GM23338 (cell line): Measurements from ENCODE around the gene ZNF621. TPM values are rescaled to one million over a fixed set of nuclear protein-coding genes. Genes with fewer than 3 reads are reported as not detected.

ENCODE experiments used
- ATAC-seq: fragments of 200-7000 bp; cut with Tn5 transposase; 3 replicates; pipeline ENCODE4 v1.9.1; 2020
- DNase-seq: peaks from one replicate; pipeline ENCODE4 v3.0.0-alpha.2; 2015; ENCODE audit warnings: low spot score
- H2AFZ ChIP-seq: fragments of 200-600 bp; sonication (generic); 2 replicates; pipeline ENCODE4 v1.8.0; 2016; ENCODE audit warnings: antibody characterized with exemption, mild to moderate bottlenecking, moderate library complexity
- H3F3A ChIP-seq: fragments of 200-600 bp; sonication (generic); replicated peaks from 2 replicates; pipeline ENCODE4 v1.8.0; 2017; ENCODE audit warnings: antibody characterized with exemption, mixed run types, low read depth
- H3K27ac ChIP-seq: fragments of 200-600 bp; sonication (generic); 2 replicates; pipeline ENCODE4 v1.6.1; 2016; ENCODE audit warnings: low read depth
- H3K27me3 ChIP-seq: fragments of 200-600 bp; sonication (generic); 2 replicates; pipeline ENCODE4 v1.8.0; 2016; ENCODE audit warnings: mild to moderate bottlenecking, mixed run types, moderate library complexity; ENCODE audit not compliant: insufficient read depth
- H3K36me3 ChIP-seq: fragments of 200-600 bp; sonication (generic); 2 replicates; pipeline ENCODE4 v1.8.0; 2016; ENCODE audit warnings: mild to moderate bottlenecking; ENCODE audit not compliant: insufficient read depth
- H3K4me1 ChIP-seq: fragments of 200-600 bp; sonication (generic); 2 replicates; pipeline ENCODE4 v1.8.0; 2016; ENCODE audit warnings: mild to moderate bottlenecking, moderate library complexity; ENCODE audit not compliant: insufficient read depth
- H3K4me2 ChIP-seq: fragments of 200-600 bp; sonication (generic); 2 replicates; pipeline ENCODE4 v1.7.1; 2017; ENCODE audit warnings: mixed run types
- H3K4me3 ChIP-seq: fragments of 200-600 bp; sonication (generic); 2 replicates; pipeline ENCODE4 v1.6.1; 2016; ENCODE audit warnings: mixed run types
- H3K79me2 ChIP-seq: fragments of 200-600 bp; sonication (generic); replicated peaks from 2 replicates; pipeline ENCODE4 v1.8.0; 2017; ENCODE audit warnings: mild to moderate bottlenecking; ENCODE audit not compliant: insufficient read depth
- H3K9me2 ChIP-seq: fragments of 200-600 bp; sonication (generic); 2 replicates; pipeline ENCODE4 v1.8.0; 2017; ENCODE audit not compliant: insufficient read depth
- H4K20me1 ChIP-seq: fragments of 200-600 bp; sonication (generic); replicated peaks from 2 replicates; pipeline ENCODE4 v1.8.0; 2017; ENCODE audit warnings: mild to moderate bottlenecking; ENCODE audit not compliant: insufficient read depth
- H3K27ac Mint-ChIP-seq: 2 replicates; pipeline ENCODE4 v1.8.0; 2020; ENCODE audit warnings: inconsistent platforms, mild to moderate bottlenecking, moderate library complexity, mixed read lengths
- H3K27me3 Mint-ChIP-seq: 3 replicates; pipeline ENCODE4 v1.8.0; 2022; ENCODE audit warnings: low read depth, mild to moderate bottlenecking, moderate library complexity, mixed read lengths, inconsistent platforms; ENCODE audit not compliant: insufficient read depth, poor library complexity
- H3K36me3 Mint-ChIP-seq: 3 replicates; pipeline ENCODE4 v1.8.0; 2021; ENCODE audit warnings: low read depth, mild to moderate bottlenecking, inconsistent platforms, moderate library complexity, mixed read lengths
- H3K4me1 Mint-ChIP-seq: 3 replicates; pipeline ENCODE4 v1.8.0; 2020; ENCODE audit warnings: mild to moderate bottlenecking, inconsistent platforms, mixed read lengths
- H3K4me3 Mint-ChIP-seq: 3 replicates; pipeline ENCODE4 v1.8.0; 2021; ENCODE audit warnings: moderate library complexity, mild to moderate bottlenecking, inconsistent platforms, mixed read lengths
- H3K9me3 Mint-ChIP-seq: 3 replicates; pipeline ENCODE4 v1.8.0; 2020; ENCODE audit warnings: moderate library complexity, mild to moderate bottlenecking, inconsistent platforms, mixed read lengths
- CREB1 ChIP-seq: fragments of 250-450 bp; sonication (Bioruptor Pico); IDR thresholded peaks from 2 replicates; pipeline ENCODE4 v1.5.0; 2020; ENCODE audit warnings: low read depth, mild to moderate bottlenecking, moderate library complexity
- EZH2 ChIP-seq: fragments of 200-600 bp; sonication (generic); IDR thresholded peaks from one replicate; pipeline ENCODE4 v1.8.0; 2017; ENCODE audit warnings: antibody characterized with exemption, mild to moderate bottlenecking, low read depth; ENCODE audit not compliant: unreplicated experiment
- EZH2phosphoT487 ChIP-seq: fragments of 200-600 bp; sonication (generic); IDR thresholded peaks from one replicate; pipeline ENCODE4 v1.8.1; 2018; ENCODE audit warnings: antibody characterized with exemption; ENCODE audit not compliant: unreplicated experiment
- JUNB ChIP-seq: IDR thresholded peaks from one replicate; pipeline ENCODE4 v1.6.1; 2016; ENCODE audit warnings: antibody characterized with exemption; ENCODE audit not compliant: unreplicated experiment
- NANOG ChIP-seq: IDR thresholded peaks from 2 replicates; pipeline ENCODE4 v1.6.1; 2016; ENCODE audit warnings: antibody characterized with exemption, borderline replicate concordance
- STAT1 ChIP-seq: IDR thresholded peaks from one replicate; pipeline ENCODE4 v1.6.1; 2016; ENCODE audit warnings: antibody characterized with exemption; ENCODE audit not compliant: unreplicated experiment
- ZNF114 ChIP-seq: fragments of 250-450 bp; sonication (Bioruptor Pico); IDR thresholded peaks from 2 replicates; pipeline ENCODE4 v1.5.0; 2020; ENCODE audit warnings: mild to moderate bottlenecking, moderate library complexity
- polyA plus RNA-seq: library from polyadenylated mRNA; unstranded; fragments of >200 nt; fragmentation: Nextera tagmentation; extraction: Ambion mirVana; gene quantifications from 2 replicates; pipeline ENCODE4 v1.2.1, GENCODE V29; 2016
- total RNA-seq: library from RNA; depleted of rRNA; stranded (reverse); fragments of >200 nt; shearing (Covaris generic); gene quantifications from 2 replicates; pipeline ENCODE4 v1.2.3, GENCODE V29; 2014
- TF ChIP-seq, protein P1 (sequence below): IDR thresholded peaks from one replicate; pipeline ENCODE4 v1.6.1; 2018; ENCODE audit warnings: antibody characterized with exemption; ENCODE audit not compliant: unreplicated experiment
- TF ChIP-seq, protein P2 (sequence below): fragments of 250-450 bp; sonication (Bioruptor Pico); IDR thresholded peaks from 2 replicates; pipeline ENCODE4 v1.5.0; 2020; ENCODE audit warnings: mild to moderate bottlenecking, moderate library complexity

The ZNF621 gene
- total and polyA plus RNA-seq, 2 experiments from 2014 or later = 6.3 to 12.1 TPM

DNA sequence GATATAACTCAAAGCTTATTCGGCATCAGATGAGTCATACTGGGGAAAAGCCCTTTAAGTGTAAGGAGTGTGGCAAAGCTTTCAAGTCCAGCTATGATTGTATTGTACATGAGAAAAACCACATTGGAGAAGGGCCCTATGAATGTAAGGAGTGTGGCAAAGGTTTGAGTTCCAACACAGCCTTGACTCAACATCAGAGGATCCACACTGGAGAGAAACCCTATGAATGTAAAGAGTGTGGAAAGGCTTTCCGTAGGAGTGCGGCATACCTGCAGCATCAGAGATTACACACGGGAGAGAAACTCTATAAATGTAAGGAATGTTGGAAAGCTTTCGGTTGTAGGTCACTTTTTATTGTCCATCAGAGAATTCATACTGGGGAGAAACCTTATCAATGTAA is 7.5 kb downstream of the ZNF621 start (continued):
- TF ChIP-seq EZH2phosphoT487 (no peak), JUNB (no peak), NANOG (no peak), STAT1 (no peak), CREB1 (CRISPR knock-in tag) (no peak), EZH2 (no peak)
- TF ChIP-seq, protein P1, sequence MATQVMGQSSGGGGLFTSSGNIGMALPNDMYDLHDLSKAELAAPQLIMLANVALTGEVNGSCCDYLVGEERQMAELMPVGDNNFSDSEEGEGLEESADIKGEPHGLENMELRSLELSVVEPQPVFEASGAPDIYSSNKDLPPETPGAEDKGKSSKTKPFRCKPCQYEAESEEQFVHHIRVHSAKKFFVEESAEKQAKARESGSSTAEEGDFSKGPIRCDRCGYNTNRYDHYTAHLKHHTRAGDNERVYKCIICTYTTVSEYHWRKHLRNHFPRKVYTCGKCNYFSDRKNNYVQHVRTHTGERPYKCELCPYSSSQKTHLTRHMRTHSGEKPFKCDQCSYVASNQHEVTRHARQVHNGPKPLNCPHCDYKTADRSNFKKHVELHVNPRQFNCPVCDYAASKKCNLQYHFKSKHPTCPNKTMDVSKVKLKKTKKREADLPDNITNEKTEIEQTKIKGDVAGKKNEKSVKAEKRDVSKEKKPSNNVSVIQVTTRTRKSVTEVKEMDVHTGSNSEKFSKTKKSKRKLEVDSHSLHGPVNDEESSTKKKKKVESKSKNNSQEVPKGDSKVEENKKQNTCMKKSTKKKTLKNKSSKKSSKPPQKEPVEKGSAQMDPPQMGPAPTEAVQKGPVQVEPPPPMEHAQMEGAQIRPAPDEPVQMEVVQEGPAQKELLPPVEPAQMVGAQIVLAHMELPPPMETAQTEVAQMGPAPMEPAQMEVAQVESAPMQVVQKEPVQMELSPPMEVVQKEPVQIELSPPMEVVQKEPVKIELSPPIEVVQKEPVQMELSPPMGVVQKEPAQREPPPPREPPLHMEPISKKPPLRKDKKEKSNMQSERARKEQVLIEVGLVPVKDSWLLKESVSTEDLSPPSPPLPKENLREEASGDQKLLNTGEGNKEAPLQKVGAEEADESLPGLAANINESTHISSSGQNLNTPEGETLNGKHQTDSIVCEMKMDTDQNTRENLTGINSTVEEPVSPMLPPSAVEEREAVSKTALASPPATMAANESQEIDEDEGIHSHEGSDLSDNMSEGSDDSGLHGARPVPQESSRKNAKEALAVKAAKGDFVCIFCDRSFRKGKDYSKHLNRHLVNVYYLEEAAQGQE = no peak

DNA sequence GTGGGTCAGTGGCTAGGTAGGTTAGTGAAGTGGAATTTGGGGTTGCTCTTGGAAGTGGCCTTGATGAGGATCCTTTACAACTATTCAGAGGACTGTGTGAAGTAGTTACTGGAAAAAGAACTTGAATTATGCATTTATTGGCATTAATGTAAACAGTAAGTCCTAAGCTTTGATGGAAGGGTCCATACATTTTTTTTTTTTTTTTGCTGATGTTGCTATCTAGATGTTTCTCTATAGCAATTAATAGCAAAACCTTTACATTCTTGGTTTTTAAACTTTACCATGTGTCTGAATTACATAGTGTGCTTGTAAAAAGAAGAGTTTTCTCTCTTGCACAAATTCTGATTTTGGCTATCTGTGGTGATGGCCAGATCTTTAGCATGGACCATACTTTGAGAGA is 9.5 kb downstream of the ZNF621 start:
- DNase-seq = no peak
- H3K36me3 Mint-ChIP-seq = peaks cover 97% of the 10 kb centered on the region
- peaks cover 25% of the 10 kb centered on the region for H3K9me3 Mint-ChIP-seq
- ATAC-seq = no peak
- Histone ChIP-seq H3K9me2 (no peaks in the 10 kb centered on the region), H3K4me3 (no peak overlapping the region), H3K4me2 (no peak overlapping the region), H3K27ac (no peak overlapping the region), H3K79me2 (no peaks in the 10 kb centered on the region), H3K4me1 (no peaks in the 10 kb centered on the region), H3K36me3 (peaks cover 25% of the 10 kb centered on the region), H2AFZ (no peak overlapping the region), H4K20me1 (no peaks in the 10 kb centered on the region), H3F3A (no peaks in the 10 kb centered on the region), H3K27me3 (no peaks in the 10 kb centered on the region)
- no peaks in the 10 kb centered on the region for H3K4me1 Mint-ChIP-seq
- TF ChIP-seq JUNB (no peak), ZNF114 (CRISPR knock-in tag) (no peak)
- TF ChIP-seq, protein P2, sequence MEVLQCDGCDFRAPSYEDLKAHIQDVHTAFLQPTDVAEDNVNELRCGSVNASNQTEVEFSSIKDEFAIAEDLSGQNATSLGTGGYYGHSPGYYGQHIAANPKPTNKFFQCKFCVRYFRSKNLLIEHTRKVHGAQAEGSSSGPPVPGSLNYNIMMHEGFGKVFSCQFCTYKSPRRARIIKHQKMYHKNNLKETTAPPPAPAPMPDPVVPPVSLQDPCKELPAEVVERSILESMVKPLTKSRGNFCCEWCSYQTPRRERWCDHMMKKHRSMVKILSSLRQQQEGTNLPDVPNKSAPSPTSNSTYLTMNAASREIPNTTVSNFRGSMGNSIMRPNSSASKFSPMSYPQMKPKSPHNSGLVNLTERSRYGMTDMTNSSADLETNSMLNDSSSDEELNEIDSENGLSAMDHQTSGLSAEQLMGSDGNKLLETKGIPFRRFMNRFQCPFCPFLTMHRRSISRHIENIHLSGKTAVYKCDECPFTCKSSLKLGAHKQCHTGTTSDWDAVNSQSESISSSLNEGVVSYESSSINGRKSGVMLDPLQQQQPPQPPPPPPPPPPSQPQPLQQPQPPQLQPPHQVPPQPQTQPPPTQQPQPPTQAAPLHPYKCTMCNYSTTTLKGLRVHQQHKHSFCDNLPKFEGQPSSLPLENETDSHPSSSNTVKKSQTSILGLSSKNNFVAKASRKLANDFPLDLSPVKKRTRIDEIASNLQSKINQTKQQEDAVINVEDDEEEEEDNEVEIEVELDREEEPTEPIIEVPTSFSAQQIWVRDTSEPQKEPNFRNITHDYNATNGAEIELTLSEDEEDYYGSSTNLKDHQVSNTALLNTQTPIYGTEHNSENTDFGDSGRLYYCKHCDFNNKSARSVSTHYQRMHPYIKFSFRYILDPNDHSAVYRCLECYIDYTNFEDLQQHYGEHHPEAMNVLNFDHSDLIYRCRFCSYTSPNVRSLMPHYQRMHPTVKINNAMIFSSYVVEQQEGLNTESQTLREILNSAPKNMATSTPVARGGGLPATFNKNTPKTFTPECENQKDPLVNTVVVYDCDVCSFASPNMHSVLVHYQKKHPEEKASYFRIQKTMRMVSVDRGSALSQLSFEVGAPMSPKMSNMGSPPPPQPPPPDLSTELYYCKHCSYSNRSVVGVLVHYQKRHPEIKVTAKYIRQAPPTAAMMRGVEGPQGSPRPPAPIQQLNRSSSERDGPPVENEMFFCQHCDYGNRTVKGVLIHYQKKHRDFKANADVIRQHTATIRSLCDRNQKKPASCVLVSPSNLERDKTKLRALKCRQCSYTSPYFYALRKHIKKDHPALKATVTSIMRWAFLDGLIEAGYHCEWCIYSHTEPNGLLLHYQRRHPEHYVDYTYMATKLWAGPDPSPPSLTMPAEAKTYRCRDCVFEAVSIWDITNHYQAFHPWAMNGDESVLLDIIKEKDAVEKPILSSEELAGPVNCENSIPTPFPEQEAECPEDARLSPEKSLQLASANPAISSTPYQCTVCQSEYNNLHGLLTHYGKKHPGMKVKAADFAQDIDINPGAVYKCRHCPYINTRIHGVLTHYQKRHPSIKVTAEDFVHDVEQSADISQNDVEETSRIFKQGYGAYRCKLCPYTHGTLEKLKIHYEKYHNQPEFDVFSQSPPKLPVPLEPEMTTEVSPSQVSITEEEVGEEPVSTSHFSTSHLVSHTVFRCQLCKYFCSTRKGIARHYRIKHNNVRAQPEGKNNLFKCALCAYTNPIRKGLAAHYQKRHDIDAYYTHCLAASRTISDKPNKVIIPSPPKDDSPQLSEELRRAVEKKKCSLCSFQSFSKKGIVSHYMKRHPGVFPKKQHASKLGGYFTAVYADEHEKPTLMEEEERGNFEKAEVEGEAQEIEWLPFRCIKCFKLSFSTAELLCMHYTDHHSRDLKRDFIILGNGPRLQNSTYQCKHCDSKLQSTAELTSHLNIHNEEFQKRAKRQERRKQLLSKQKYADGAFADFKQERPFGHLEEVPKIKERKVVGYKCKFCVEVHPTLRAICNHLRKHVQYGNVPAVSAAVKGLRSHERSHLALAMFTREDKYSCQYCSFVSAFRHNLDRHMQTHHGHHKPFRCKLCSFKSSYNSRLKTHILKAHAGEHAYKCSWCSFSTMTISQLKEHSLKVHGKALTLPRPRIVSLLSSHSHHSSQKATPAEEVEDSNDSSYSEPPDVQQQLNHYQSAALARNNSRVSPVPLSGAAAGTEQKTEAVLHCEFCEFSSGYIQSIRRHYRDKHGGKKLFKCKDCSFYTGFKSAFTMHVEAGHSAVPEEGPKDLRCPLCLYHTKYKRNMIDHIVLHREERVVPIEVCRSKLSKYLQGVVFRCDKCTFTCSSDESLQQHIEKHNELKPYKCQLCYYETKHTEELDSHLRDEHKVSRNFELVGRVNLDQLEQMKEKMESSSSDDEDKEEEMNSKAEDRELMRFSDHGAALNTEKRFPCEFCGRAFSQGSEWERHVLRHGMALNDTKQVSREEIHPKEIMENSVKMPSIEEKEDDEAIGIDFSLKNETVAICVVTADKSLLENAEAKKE (CRISPR knock-in tag) = no peak
- H3K4me3 Mint-ChIP-seq = no peak overlapping the region
- H3K27ac Mint-ChIP-seq = no peak overlapping the region
- H3K27me3 Mint-ChIP-seq = peaks cover 3% of the 10 kb centered on the region
